Mesenchymal stem cell (in vitro differentiated cells and primary cell): ENCODE measurements around the gene ESPN.

Experiments
- DNase-seq: peaks from one replicate; pipeline ENCODE4 v3.0.0-alpha.2; 2013
- H2AFZ ChIP-seq: one replicate; pipeline ENCODE4 v1.6.1; 2013; ENCODE audit warnings: low read depth, mild to moderate bottlenecking, control low read depth, inconsistent platforms, low read length, moderate library complexity
- H2AK5ac ChIP-seq: 2 replicates; pipeline ENCODE4 v1.6.1; 2013; ENCODE audit warnings: low read length, moderate library complexity, mild to moderate bottlenecking, inconsistent platforms; ENCODE audit not compliant: severe bottlenecking
- H2BK120ac ChIP-seq: one replicate; pipeline ENCODE4 v1.6.1; 2013; ENCODE audit warnings: low read depth, mild to moderate bottlenecking, inconsistent platforms, low read length, moderate library complexity
- H2BK12ac ChIP-seq, 2 experiments: one replicate each; pipeline ENCODE4 v1.6.1; 2013; ENCODE audit warnings: inconsistent platforms in 2 of 2, low read length in 2 of 2, mild to moderate bottlenecking in 2 of 2, moderate library complexity in 2 of 2, control low read depth in 1 of 2
- H2BK15ac ChIP-seq: one replicate; pipeline ENCODE4 v1.6.1; 2013; ENCODE audit warnings: mild to moderate bottlenecking, low read depth, inconsistent platforms; ENCODE audit not compliant: poor library complexity, severe bottlenecking
- H2BK5ac ChIP-seq: 2 replicates; pipeline ENCODE4 v1.6.1; 2013; ENCODE audit warnings: low read depth, mild to moderate bottlenecking, low read length, control low read depth, inconsistent platforms; ENCODE audit not compliant: poor library complexity, severe bottlenecking
- H3K14ac ChIP-seq, 2 experiments: one replicate each; pipeline ENCODE4 v1.6.1; 2013; ENCODE audit warnings: inconsistent platforms in 2 of 2, low read length in 2 of 2, control low read depth in 1 of 2, mild to moderate bottlenecking in 1 of 2, moderate library complexity in 1 of 2
- H3K18ac ChIP-seq, 2 experiments: one replicate each; pipeline ENCODE4 v1.6.1; 2013; ENCODE audit warnings: inconsistent platforms in 2 of 2, low read length in 2 of 2, control low read depth in 1 of 2, low read depth in 1 of 2, mild to moderate bottlenecking in 1 of 2
- H3K23ac ChIP-seq, 2 experiments: one replicate each; pipeline ENCODE4 v1.6.1; 2013; ENCODE audit warnings: inconsistent platforms in 2 of 2, low read length in 2 of 2, mild to moderate bottlenecking in 2 of 2, moderate library complexity in 2 of 2, control low read depth in 1 of 2
- H3K27ac ChIP-seq: 2 replicates; pipeline ENCODE4 v1.5.1; 2013; ENCODE audit warnings: mild to moderate bottlenecking, moderate library complexity, low read length, control low read depth, inconsistent platforms; ENCODE audit not compliant: poor library complexity, severe bottlenecking
- H3K27me3 ChIP-seq, 2 experiments: 2 replicates each; pipeline versions ENCODE4 v1.6.1 to v1.7.0; 2013; ENCODE audit warnings: low read length in 2 of 2, mild to moderate bottlenecking in 2 of 2, moderate library complexity in 2 of 2, control low read depth in 1 of 2, inconsistent platforms in 1 of 2; ENCODE audit not compliant: control insufficient read depth in 1 of 2, insufficient read depth in 1 of 2
- H3K36me3 ChIP-seq, 2 experiments: 2 replicates each; pipeline versions ENCODE4 v1.6.1 to v1.7.0; 2013; ENCODE audit warnings: low read length in 2 of 2, control low read depth in 1 of 2, inconsistent platforms in 1 of 2, low read depth in 1 of 2, mild to moderate bottlenecking in 1 of 2; ENCODE audit not compliant: insufficient read depth in 2 of 2, control insufficient read depth in 1 of 2
- H3K4ac ChIP-seq, 2 experiments: one replicate each; pipeline ENCODE4 v1.6.1; 2013; ENCODE audit warnings: inconsistent platforms in 2 of 2, low read length in 2 of 2, mild to moderate bottlenecking in 2 of 2, moderate library complexity in 2 of 2, control low read depth in 1 of 2, low read depth in 1 of 2
- H3K4me1 ChIP-seq: 2 replicates; pipeline ENCODE4 v1.6.1; 2013; ENCODE audit warnings: low read depth, low read length, control low read depth; ENCODE audit not compliant: control insufficient read depth, insufficient read depth
- H3K4me2 ChIP-seq: 2 replicates; pipeline ENCODE4 v1.6.1; 2013; ENCODE audit warnings: low read length, mild to moderate bottlenecking, inconsistent platforms; ENCODE audit not compliant: poor library complexity, severe bottlenecking
- H3K4me3 ChIP-seq, 2 experiments: 2 replicates each; pipeline versions ENCODE4 v1.5.1 to v1.7.0; 2013; ENCODE audit warnings: low read length in 2 of 2, mild to moderate bottlenecking in 2 of 2, control low read depth in 1 of 2, low read depth in 1 of 2; ENCODE audit not compliant: insufficient read depth in 1 of 2
- H3K79me1 ChIP-seq: replicated peaks from 2 replicates; pipeline ENCODE4 v1.6.1; 2013; ENCODE audit warnings: mild to moderate bottlenecking, control low read depth, low read length, inconsistent platforms; ENCODE audit not compliant: poor library complexity, severe bottlenecking
- H3K9ac ChIP-seq: 2 replicates; pipeline ENCODE4 v1.7.0; 2013; ENCODE audit warnings: mild to moderate bottlenecking, low read length, moderate library complexity
- H3K9me3 ChIP-seq: 2 replicates; pipeline ENCODE4 v1.7.0; 2013; ENCODE audit warnings: mild to moderate bottlenecking, low read length; ENCODE audit not compliant: control insufficient read depth
- H4K8ac ChIP-seq: one replicate; pipeline ENCODE4 v1.6.1; 2013; ENCODE audit warnings: inconsistent platforms, mild to moderate bottlenecking, low read length, moderate library complexity
- H4K91ac ChIP-seq: one replicate; pipeline ENCODE4 v1.6.1; 2013; ENCODE audit warnings: mild to moderate bottlenecking, low read length, inconsistent platforms
- WGBS: methylation state at CpG from one replicate; pipeline ENCODE4 v1.1.7; 2013; ENCODE audit warnings: mixed read lengths; 5-methylcytosine and 5-hydroxymethylcytosine counted together

ESPN gene

GRCh38 chr1:6466751-6467150 lies 42.2 kb downstream of the ESPN start:
- no peak overlapping the region for H2AFZ ChIP-seq
- no peak overlapping the region for H3K4ac ChIP-seq
- no peak for DNase-seq
- H3K27me3 ChIP-seq = peaks cover 0 to 12% of the 10 kb centered on the region in 2 experiments
- H4K8ac ChIP-seq = no peak overlapping the region
- no peak overlapping the region for H2AK5ac ChIP-seq
- no peak overlapping the region for H3K18ac ChIP-seq
- no peak overlapping the region for H3K14ac ChIP-seq
- no peak overlapping the region for H2BK120ac ChIP-seq
- WGBS = 100% methylated on average over 4 of the region's 5 CpGs
- no peaks in the 10 kb centered on the region for H3K4me1 ChIP-seq
- H3K9me3 ChIP-seq = no peaks in the 10 kb centered on the region
- no peak overlapping the region for H2BK5ac ChIP-seq
- no peak overlapping the region for H2BK12ac ChIP-seq
- H4K91ac ChIP-seq = no peak overlapping the region
- no peak overlapping the region for H3K4me3 ChIP-seq
- H3K9ac ChIP-seq = no peak overlapping the region
- H3K23ac ChIP-seq = no peak overlapping the region
- no peaks in the 10 kb centered on the region for H3K79me1 ChIP-seq
- no peak overlapping the region for H3K27ac ChIP-seq
- H3K36me3 ChIP-seq = peaks cover 37 to 89% of the 10 kb centered on the region in 2 experiments
- no peak overlapping the region for H3K4me2 ChIP-seq
- H2BK15ac ChIP-seq = no peak overlapping the region

DNA sequence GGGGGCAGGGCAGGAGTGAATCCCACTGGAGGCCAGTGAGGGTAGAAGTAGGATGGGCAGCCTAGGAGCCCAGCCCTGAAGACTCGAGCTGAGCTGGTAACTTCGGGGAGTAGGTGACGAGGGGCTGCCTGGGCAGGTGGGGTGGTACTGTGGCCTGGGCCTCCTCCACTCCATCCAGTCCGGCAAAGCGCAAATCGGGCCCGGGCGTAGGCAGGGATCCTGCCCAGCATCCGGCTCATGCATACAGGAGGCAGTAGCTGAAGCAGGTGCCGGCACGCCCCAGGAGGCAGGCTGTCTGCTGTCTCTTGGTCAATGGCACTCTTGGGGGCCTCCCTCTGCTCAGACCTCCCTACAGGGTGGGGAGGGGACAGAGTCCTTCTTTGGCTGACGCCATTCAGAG lies 42.6 kb downstream of the ESPN start:
- no peak overlapping the region for H2BK120ac ChIP-seq
- H3K4me2 ChIP-seq = no peak overlapping the region
- H3K14ac ChIP-seq = no peak overlapping the region
- H2BK5ac ChIP-seq = no peak overlapping the region
- H3K4ac ChIP-seq = no peak overlapping the region
- H3K18ac ChIP-seq = no peak overlapping the region
- no peak overlapping the region for H3K23ac ChIP-seq
- H3K27ac ChIP-seq = no peak overlapping the region
- no peak for DNase-seq
- no peak overlapping the region for H3K4me3 ChIP-seq
- H3K9ac ChIP-seq = no peak overlapping the region
- no peak overlapping the region for H2AK5ac ChIP-seq
- H4K8ac ChIP-seq = no peak overlapping the region
- peaks cover 37 to 89% of the 10 kb centered on the region in 2 experiments for H3K36me3 ChIP-seq
- no peak overlapping the region for H2BK15ac ChIP-seq
- no peak overlapping the region for H4K91ac ChIP-seq
- H2AFZ ChIP-seq = no peak overlapping the region
- no peaks in the 10 kb centered on the region for H3K4me1 ChIP-seq
- H2BK12ac ChIP-seq = no peak overlapping the region
- no peaks in the 10 kb centered on the region for H3K9me3 ChIP-seq
- no peaks in the 10 kb centered on the region for H3K79me1 ChIP-seq
- H3K27me3 ChIP-seq = peaks cover 0 to 11% of the 10 kb centered on the region in 2 experiments
- 95% methylated on average over 12 of the region's 12 CpGs for WGBS

GRCh38 chr1:6467744-6468688 lies 43.4 kb downstream of the ESPN start:
- H2AK5ac ChIP-seq = no peak overlapping the region
- no peak overlapping the region for H3K4me3 ChIP-seq
- DNase-seq = no peak
- no peak overlapping the region for H2BK120ac ChIP-seq
- H3K27ac ChIP-seq = no peak overlapping the region
- H3K36me3 ChIP-seq = peaks cover 37 to 89% of the 10 kb centered on the region in 2 experiments
- H3K18ac ChIP-seq = no peak overlapping the region
- no peak overlapping the region for H4K8ac ChIP-seq
- peaks cover 0 to 9% of the 10 kb centered on the region in 2 experiments for H3K27me3 ChIP-seq
- H3K4me2 ChIP-seq = no peak overlapping the region
- H3K14ac ChIP-seq = no peak overlapping the region
- no peak overlapping the region for H3K23ac ChIP-seq
- H3K4ac ChIP-seq = no peak overlapping the region
- no peaks in the 10 kb centered on the region for H3K9me3 ChIP-seq
- no peak overlapping the region for H2BK5ac ChIP-seq
- no peaks in the 10 kb centered on the region for H3K79me1 ChIP-seq
- H2BK12ac ChIP-seq = no peak overlapping the region
- H3K4me1 ChIP-seq = no peaks in the 10 kb centered on the region
- no peak overlapping the region for H2AFZ ChIP-seq
- 98% methylated on average over 30 of the region's 30 CpGs for WGBS
- no peak overlapping the region for H3K9ac ChIP-seq
- no peak overlapping the region for H4K91ac ChIP-seq
- no peak overlapping the region for H2BK15ac ChIP-seq

DNA sequence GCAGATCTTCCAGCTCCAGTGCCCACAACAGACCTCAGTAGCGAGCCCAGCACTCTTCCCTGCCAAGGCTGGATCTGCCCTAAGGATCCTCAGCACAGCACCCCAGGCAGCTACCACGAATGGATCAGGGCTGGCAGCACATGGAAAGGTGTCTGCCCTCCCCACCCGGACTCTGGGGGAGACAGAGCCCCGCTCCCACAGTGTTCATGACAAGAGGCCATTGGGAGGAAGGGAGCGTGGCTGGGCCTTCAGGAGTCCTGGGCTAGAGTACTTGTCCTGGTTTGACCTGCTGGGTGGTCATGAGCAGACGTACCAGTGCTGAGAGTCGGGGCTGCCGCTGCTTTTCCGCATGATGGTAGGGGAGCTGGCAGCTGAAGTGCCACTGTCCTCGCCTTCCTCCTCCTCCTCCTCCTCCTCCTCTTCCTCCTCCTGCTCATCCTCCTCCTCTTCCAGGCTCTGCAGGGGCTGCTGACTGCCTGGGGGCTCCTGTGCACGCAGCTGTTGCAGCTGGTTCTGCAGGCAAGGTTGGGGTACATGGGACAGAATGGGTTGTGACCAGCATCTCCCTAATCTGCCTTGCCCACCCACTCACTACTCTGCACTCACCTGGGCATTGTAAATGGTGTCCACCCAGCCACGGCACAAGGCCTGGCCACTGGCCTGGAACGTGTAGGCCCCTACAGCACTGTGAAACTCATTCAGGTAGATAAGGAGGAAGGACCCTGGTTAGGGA lies 44.3 kb downstream of the ESPN start:
- Histone ChIP-seq H3K4me2 (no peak overlapping the region), H3K36me3 (peaks cover 35 to 97% of the 10 kb centered on the region in 2 experiments), H2BK5ac (no peak overlapping the region), H2BK12ac (no peak overlapping the region), H3K4me1 (no peaks in the 10 kb centered on the region), H3K9ac (no peak overlapping the region), H2AK5ac (no peak overlapping the region), H3K18ac (no peak overlapping the region), H2AFZ (no peak overlapping the region), H3K4ac (no peak overlapping the region), H3K79me1 (no peaks in the 10 kb centered on the region), H3K4me3 (no peak overlapping the region), H4K91ac (no peak overlapping the region), H3K23ac (no peak overlapping the region), H4K8ac (peak overlapping the region; percentile 12), H3K14ac (no peak overlapping the region), H2BK15ac (no peak overlapping the region), H3K27ac (no peak overlapping the region), H2BK120ac (no peak overlapping the region), H3K27me3 (peaks cover 0 to 9% of the 10 kb centered on the region in 2 experiments), H3K9me3 (no peaks in the 10 kb centered on the region)
- 95% methylated on average over 11 of the region's 13 CpGs for WGBS
- no peak for DNase-seq
